Anterior cingulate cortex (tissue), 58 donors: ENCODE measurements around the gene SLC26A1.
"Not testable (repeated sequence)": the region's sequence is repeated elsewhere in the genome, so short reads cannot be mapped to it uniquely, and the experiment has no call there.

Experiments used
- DNase-seq, 58 donors: peaks; one replicate each; lab custom pipeline; 2025; lab: John Stamatoyannopoulos, UW

Gene SLC26A1

DNA sequence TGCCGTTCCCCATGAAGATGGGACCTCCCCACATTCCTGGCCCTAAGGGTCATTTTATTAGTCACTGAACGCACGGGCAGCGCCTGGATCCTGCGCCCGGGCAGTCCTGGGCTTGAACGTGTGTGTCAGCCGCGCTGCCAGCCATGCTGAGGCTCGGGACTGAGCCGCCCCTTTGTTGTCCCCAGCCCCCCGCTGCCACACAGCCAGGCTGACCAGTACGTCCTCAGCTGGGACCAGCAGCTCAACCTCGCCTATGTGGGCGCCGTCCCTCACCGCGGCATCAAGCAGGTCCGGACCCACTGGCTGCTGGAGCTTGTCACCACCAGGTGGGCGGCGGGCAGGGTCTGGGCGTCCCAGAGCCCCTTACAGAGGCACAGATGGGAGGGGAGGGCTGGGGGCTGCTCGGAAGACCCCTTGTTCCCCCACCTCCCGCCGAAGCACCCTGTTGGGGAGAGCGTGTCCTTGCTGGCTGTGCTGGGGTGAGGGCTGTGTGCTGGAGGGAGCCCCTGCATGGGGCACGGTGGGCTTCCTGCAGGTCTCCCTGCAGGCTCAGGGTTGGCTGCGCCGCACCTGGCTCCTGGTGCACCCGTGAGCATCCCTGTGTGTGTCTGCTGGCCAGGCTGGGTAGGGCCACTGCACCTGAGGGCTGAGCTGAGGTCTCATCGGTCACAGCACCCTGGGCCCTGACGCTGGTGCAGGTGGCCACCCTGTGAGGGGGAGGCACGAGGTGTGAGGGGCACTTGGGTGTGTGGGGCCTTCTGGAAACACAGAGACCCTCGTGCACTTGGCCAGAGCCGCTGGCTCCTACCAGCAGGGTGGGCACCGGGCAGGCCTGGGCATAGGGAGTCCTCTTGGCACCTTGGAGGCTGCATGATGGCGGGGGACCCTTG lies 5.3 kb downstream of the SLC26A1 start:
- no peak for DNase-seq

DNA sequence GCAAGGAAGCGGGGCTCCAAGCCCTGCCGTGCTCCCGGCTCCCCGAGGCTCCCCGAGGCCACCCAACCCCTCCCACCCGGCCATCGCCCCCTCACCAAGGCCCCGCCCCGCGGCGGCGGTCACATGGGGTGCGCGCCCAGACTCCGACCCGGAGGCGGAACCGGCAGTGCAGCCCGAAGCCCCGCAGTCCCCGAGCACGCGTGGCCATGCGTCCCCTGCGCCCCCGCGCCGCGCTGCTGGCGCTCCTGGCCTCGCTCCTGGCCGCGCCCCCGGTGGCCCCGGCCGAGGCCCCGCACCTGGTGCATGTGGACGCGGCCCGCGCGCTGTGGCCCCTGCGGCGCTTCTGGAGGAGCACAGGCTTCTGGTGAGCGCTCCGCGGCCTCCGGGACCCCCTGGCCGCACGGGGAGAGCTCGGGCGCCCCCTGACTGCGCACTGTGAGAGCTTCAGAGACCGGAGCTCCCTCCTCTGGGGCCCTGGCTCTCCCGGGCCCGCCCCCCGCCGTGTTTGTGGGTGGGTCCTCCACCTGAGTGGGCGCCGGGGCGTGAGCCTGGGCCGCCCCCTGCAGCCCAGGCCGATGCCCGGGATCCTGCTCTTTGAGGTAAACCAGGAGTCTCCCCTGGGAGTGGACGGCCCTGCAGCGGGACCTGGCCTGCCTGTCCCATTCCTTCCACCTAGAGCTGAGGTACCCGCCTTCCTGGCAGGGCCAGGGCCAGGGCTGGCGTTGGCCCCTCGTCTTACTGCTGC lies 6.2 kb downstream of the SLC26A1 start, which contains the start of gene IDUA:
TSS of gene IDUA (plus strand) at position 166 of the 745 bp plus-strand sequence. CDS start at position 207, 41 bp downstream.
- peak; percentile 30 to 94 (median 78) for DNase-seq

DNA sequence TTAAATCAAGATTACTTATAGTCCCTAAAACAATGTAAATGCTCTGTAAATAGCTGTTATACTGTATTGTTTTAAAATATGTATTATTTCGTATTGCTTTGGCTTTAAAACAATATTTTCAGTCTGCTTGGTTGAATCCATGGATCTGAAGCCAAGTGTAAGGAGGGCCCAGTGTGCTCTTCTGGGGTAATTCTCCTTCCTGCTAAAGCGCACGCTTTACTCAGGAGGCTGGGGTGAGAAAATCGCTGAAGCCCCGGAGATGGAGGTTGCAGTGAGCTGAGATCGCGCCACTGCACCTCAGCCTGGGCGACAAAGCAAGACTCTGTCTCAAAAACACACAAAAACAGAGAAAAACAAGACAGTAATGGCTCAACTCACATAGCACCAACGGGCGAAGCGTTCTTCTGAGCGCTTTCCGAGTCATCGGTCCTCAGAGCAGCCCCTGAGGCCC lies 6.8 kb downstream of the SLC26A1 start:
- DNase-seq, result peak in 1 of 58 donors; percentile 69

DNA sequence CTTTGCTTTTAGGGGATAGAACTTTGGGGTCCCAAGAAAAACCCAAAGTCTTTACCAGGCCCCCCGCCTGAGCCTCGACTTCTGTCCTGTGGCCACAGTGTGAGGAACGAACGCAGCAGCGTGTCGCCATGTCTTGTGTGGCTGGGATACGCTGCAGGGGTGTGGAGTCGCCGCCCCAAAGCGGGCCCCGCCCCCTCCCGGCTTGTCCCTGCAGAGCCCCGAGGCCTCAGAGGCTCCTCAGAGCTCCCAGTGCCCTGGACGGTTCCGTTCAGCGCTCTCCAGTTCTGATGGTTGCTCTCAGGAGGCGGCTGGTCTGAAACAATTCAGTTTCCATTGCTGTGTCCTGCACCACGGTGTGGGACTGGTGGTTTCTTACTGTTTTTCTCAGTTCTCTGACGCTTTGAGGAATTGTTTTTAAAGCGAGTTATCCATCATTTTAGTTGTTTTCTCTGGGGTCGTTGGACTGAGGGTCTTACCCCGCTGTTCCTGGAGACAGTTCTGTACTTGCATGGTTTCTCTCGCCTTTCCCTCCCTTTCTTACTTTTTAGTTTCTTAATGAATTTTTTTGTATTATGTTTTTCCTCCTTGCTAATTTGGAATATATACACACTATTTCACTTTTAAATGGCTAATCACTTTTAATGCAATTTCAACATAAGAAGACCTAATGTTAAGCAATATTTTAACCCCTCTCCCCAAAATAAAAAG lies 7.9 kb downstream of the SLC26A1 start:
- DNase-seq, result peak in 8 of 58 donors; percentile 6 to 43 (median 25)

DNA sequence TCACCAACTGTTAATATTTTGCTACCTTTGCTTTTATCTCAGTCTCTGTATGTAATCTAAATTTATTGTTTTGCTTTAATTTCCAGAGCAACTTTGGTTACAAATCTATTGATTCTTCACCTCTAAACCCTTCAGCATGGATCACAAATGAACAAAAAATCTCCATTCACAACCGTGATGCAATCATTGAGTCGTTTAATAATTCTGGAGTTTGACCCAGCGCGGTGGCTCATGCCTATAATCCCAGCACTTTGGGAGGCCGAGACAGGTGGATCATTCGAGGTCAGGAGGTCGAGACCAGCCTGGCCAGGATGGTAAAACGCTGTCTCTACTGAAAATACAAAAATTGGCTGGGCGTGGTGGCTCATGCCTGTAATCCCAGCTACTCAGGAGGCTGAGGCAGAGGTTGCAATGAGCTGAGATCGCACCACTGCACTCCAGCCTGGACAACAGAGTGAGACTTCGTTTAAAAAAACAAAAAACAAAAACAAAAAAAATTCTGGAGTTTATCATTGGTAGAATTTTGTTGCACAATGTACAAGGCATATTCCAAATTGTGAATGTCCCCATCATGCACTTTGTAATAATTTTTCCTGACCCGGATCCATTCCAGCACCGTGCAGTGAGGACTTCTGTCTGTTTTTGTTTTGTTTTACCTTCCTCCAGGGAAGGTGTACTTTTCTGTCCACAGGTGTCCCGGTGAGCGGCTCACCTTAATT lies 8.7 kb downstream of the SLC26A1 start:
- DNase-seq, result no peak

DNA sequence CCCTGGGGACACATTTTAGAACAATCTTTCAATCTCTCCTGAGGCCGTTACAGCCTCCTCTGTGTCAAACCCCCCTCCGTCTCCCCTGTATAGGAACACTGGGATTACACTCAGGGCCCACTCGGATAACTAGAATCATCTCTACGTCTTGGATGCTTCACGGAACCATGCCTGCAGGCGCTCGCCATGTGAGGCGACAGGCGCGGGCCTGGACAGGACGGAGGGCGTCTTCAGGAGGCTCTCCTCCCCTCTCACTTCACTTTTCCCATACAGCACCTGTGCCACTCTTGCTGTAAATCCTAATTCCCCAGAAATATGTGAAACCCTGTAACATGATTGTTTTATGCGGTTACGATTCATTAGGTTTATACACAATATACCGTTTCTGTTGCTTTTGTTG lies 10.4 kb downstream of the SLC26A1 start:
- DNase-seq, result no peak

DNA sequence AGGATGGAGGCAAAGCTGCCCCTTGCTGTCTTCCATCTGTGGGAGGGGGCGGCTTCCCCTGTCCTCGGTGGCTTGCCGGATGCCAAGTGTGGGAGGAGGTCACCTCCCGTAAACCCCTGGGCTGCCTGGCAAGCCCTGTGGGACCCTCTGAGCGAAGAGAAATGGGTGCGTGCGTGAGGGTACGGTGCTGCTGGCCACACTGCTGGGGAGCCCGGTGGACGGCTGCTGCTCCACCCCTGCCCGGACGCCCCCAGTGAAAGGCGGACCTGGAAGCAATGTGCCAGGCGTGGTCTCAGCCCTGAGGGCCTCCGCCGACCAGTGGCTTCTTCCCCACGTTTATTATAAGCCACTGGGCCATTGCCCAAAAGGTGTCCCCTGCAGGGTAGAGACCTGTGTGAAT lies 10.9 kb downstream of the SLC26A1 start:
- DNase-seq, result no peak

DNA sequence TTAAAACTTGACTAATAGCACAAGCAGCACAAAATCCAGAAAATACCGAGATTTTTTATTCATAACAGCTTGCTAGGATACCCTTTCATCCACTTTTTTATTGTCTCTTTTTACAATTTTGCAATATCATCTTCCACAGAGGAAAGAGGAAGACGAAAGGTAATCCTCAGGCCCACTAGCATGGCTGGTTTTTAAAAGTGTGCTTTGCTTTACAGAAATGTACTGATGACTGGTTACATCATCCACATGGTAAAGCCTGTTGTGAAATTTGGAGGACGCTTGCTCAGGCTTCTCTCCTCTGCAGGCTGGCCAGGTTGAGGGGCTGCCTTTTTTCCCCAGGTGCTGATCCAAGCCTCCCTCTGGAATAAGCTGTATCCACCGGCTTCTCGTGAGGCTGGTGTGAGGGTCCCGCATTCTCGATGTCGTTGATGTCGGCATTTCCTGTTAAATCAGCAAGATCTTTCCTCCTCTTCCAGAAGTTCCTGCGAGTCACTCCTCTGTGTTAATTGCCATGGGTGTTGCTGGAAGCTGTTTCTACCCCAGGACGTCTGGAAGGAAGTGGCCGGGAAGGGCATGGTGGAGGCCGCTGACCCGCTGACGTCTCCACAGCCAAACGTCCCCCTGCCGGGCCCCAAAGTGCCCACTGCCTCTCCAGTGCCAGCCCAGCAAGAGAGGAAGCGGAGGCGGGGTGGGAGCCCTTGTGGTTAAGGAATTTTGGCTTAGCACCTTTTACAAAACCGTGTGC lies 14.1 kb downstream of the SLC26A1 start:
- DNase-seq, result no peak

DNA sequence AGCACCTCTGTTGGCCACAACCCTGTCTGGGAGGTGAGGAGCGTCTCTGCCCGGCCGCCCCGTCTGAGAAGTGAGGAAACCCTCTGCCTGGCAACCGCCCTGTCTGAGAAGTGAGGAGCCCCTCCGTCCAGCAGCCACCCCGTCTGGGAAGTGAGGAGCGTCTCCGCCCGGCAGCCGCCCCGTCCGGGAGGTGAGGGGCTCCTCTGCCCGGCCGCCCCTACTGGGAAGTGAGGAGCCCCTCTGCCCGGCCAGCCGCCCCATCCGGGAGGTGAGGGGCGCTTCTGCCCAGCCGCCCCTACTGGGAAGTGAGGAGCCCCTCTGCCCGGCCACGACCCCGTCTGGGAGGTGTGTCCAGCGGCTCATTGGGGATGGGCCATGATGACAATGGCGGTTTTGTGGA lies 17.2 kb downstream of the SLC26A1 start:
- DNase-seq, result not testable (repeated sequence)

DNA sequence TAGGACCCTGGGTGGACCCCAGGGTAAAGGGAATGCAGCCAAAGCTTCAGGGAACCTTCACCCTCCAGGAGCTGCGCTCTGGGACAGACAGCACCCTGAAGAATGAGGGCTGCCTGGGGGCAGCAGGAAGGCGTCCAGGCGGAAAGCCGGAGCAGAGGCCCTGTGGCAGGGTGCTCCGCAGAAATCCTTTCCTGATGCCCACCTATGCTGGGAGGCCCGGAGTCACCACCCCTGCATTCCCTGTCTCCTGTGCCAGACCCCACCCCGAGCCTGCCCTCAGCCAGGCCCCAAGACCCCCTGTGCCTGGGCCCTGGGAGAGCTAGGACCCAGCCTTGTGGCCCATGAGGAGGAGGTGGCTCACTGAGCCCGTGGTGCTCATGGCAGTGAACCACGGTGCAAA lies 18.5 kb downstream of the SLC26A1 start:
- no peak for DNase-seq

DNA sequence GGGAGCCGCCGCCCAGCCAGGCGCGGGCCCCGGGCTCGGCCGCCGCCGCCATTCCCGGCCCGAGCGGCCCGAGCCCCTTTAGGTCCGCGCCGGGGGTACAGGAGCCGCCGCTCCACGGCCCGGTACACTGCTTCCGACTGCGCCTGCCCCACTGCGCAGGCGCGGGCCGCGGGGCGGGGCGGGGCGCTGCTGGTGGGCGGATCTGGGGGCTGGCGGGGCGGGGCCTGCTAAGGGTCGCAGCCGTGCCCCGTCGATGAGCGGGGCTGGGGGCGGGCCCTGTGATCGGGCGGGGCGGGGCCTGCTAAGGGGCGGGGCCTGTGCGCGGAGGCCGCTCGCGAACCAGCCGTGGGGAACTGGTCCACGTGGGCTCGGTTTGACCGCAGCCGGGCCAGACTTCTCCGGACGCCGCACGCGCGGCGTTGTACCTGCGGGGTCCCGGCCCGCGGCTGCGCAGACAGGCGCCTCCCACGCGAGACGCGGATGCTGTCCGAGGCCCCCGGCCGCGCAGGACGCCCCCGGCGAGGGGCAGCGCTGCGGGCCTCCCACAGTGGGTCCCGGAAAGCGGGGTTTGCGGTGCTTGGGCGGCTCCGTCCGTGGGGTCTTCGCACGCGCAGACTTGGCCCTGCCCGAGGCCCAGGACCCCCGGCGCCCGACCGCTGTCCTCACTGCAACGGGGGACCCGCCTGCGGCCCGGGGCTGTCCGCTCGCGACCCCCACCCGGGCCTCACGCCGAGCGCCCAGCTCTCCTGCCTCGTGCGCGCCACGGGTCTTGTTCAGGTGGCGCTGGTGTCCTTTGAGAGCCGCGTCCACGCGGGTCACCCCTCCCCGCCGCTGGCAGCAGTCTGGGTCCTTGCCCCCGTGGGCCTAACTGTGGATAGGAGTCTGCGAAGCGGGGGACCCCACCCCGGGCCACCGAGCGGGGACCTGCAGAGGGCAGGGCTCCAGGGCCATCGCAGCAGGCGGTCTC lies 19.5 kb downstream of the SLC26A1 start, which contains the start of gene DGKQ:
TSS of gene DGKQ (minus strand) at position 139 of the 967 bp plus-strand sequence. CDS start at position 52, 87 bp downstream.
- DNase-seq, result peak in 56 of 58 donors; percentile 23 to 92 (median 83)

DNA sequence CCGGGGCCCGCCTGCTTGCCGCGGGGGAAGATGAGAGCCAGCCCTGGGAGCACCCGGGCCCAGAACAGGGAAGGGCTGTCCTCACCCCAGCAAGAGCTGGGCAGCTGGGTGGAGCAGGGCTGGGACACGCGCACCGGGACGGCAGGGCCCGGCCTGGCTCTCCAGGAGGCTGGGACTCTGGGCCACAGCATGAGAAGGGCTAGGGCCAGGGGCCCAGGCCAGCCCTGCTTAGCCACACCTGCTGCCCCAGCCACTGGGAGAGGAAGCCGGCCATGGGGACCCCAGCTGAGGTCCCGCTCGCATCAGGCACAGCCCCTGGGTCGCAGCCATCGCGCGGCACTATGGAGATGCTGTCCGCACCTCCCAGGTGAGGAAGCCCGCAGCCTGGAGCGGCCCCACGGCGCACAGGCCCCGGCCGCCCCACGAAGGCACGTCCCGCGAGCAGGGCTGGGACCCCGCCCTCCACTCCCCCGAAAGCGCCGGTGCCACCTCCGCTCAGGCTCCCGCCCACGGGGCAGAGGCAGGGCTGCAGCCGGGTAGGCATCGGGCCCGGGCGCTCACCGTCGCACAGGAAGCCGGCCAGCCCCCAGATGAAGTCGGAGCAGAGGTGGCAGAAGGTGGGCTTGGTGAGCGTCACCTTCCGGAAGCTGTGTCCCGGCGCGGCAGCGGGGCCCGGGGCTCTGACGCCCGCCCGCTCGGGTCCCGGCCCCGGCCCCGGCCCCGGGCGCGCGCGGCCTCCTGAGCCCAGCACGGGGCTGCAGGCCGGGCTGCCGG lies 20.4 kb downstream of the SLC26A1 start:
- peak in 3 of 58 donors; percentile 6 to 24 (median 17) for DNase-seq

DNA sequence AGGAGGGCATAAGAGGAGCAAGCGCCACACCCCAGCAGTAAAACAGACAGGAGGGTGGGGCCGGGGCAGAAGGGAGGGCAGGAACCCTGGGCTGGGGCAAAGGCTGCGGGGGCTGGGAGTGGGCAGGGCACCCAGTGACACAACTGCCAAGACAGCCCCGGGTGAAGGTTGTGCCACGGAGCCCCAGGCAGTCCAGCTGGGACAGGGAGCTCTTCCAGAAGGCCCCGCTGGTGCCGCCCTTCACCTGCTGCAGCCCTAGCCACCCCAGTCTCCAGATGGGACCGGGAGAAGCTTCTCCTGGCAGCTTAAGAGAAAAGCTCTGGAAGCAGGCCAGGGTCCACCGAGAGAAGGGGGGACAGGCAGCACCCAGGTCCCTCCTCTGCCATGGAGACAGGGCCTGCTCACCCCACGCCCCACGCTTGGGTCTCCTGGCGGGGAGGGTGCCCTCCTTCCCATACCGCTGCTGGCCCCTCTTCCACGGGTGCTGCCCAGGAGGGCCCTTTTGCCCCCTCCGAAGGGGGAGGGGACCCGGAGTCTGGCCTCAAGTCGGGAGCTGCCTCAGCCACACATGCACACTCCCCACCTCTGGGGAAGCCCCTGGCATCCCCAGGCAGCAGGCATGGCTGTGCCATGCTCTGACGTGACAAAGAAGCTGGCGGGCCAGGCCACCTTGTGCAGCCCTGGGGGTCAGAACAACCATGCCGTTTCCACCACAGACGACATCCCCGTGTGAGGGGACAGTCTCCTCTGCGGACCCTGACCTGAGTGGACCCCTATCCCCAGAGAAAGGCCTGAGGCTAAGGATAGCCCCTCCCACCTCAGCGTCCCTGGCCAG lies 21.3 kb downstream of the SLC26A1 start:
- no peak for DNase-seq

DNA sequence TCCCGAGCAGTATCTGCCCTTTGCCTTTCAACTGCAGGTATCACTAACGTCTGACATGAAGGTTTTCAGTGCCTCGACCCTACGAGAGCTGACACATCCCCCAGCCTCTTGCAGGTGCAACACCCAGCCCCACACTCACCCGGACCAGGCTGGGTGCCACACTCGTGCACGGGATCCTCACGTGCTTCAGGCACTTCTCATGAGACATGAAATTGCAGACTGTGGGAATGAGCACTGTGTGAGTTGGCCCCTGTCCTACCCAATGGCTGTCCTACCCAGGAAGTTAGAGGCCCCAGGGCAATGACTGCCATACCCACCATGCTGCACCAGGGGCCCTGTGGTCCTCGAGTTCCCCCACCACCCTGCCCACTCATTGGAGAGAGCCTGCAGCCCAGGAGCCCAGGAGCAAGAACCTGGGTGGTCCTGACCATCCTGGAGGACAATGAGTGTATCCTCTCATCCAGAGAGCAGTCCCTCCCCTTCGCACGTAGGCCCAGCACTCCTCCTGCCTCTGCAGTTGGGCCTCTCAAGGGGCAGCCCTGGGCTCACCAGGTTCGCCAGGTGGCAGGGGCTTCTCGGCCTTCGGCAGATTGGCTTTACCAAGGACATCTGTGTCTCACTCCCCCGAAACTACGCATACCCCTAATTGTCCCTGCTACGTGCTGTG lies 22.2 kb downstream of the SLC26A1 start:
- DNase-seq, result no peak

DNA sequence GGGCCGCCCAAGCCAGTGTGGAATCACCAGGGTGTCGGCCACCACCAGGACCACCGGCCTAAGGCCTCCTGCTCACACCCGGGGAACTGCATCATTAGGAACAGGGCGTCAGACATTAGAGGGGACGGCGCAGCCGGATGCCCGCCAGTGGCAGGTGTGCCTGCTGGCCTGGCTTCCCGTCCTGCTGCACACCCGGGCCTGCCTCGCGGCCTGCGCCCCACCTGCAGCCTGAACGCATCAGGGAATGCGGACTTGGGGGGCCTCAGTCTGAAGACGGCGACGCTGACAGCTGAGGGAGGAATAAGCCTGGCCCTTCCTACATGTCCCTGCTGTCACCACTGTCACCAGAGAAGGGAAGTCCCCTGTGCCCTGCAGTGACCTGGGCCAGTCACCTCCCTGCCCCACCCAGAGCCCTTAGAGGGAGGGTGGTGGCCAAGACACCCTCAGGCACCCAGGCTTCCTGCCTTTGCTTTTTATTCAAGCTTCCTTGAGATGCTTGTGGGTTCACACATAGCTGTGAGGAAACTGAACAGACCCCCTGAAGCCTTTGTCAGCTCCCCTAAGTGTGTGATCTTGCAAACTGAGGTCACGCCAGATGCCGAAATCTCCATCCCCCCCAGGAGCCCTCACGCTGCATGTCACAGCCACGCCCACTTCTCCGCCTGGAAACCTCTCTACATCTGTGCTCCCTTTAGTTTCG lies 23.0 kb downstream of the SLC26A1 start:
- no peak for DNase-seq
